Frontal cortex (tissue), 4 donors: Measurements from ENCODE around the gene RELL1. TPM values are rescaled to one million over a fixed set of nuclear protein-coding genes. Genes with fewer than 3 reads are reported as not detected.

Source experiments
- DNase-seq, 2 donors: peaks; one replicate each; pipeline ENCODE4 v3.0.0; 2012; ENCODE audit warnings: low spot score in 2 of 2
- FAIRE-seq: peaks from 2 replicates; lab custom pipeline; 2012; peaks lifted over from hg19 to GRCh38; lab: Jason Lieb, UNC
- total RNA-seq: library from RNA; depleted of rRNA; stranded (reverse); fragments of >200 nt; gene quantifications from one replicate; pipeline ENCODE4 v1.2.3, GENCODE V29; 2014
- donor health status: control.
- donor health status: control.
- donor health status: control.

RELL1 gene
- total RNA-seq: 38.7 TPM

DNA sequence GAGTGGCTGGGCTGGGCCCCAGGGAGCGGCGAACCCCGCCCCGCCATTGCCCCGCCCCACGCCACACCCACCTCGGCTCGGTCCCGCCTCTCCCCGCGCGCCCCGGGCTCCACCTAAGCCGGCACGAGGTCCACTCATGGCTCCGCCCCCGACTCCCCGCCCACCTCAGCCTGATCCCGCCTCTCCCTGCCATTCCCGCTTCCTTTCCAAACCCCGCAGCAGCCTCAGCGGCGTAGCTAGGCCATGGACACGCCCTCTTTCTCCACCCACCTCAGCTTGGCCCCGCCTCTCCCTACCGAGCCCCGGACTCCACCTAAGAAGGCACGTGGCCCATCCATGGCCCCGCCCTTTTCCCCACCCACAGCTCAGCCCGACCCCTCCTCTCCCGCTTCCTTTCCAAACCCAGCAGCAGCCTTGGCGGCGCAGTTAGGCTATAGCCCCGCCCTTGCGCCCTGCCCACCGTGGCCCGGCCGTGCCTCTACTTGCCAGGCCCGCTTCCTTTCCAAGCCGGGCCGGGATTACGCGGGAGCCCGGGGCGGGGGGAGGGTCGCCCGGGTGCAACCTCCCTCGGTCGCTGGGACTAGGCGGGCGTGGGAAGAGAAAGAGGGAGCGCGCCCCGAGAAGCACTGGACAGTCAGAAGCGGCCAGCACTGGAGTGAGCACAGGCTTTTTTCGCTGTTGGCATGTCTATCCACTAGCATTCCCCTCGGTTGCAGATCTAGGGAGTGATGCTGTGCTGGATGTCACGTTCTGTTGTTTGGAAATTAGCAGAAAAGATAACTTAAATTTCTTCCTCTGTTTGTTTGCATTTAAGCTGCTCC lies at the start of gene RELL1:
RELL1 (minus strand) TSS at position 4 of the 821 bp plus-strand sequence. CDS start 89 bp downstream, outside the sequence.
- FAIRE-seq: peak; percentile 94
- DNase-seq: peak; percentile 94

- DNase-seq (no peak), FAIRE-seq (no peak)
Measured at GRCh38 chr4:37735578-37735977, 49.4 kb upstream of the RELL1 start.

- DNase-seq (no peak), FAIRE-seq (no peak)
Measured at GRCh38 chr4:37734989-37735388, 48.8 kb upstream of the RELL1 start.

DNA sequence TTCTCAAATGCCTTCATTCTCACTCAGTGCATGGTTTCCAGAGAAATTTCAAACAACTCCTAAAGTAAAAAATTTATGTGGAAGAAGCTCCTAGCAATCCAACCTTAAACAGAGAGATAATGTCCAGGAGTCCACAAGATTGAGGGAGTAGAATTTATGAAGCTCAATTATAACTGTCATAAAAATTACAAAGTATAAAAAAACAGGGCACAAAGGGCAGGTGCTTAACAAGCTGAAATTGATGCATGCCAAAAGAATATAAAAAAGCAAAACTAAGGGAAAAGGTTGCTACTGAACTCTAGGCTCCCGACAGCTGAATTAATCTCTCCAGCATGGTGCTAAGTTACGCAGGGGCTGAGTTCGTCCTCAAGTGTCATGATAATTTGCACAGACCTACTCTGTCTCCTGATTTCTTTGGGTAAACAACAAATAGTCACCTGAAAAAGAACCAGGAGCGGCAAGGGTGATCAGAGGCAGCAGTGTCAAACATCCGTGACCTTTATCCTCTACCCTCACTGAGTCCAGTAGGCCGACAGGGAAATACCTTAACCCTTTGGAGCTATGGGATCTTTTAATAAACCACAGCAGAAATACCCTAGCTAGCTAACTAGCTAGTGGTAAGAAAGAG lies 47.2 kb upstream of the RELL1 start:
- DNase-seq (no peak), FAIRE-seq (no peak)

- DNase-seq: no peak
- no peak for FAIRE-seq
Measured at GRCh38 chr4:37732526-37733186, 46.5 kb upstream of the RELL1 start.

DNA sequence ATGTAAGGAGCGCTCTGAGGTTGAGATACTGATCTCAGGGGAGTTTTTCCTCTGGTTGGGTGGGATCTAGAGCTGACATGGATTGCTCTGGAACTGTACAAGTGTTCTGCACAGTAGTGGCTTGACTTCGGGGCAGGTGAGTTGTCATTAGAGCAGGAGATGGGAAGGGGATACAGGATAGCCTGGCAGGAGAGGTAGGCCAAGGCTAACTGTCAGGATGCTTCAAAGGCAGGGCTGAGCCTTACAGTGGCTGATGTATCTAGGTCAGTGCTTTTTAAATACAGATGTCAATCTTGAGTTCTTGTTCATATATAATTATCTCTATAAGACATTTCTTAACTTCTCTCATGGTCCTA lies 43.5 kb upstream of the RELL1 start:
- no peak for DNase-seq
- FAIRE-seq: no peak

DNA sequence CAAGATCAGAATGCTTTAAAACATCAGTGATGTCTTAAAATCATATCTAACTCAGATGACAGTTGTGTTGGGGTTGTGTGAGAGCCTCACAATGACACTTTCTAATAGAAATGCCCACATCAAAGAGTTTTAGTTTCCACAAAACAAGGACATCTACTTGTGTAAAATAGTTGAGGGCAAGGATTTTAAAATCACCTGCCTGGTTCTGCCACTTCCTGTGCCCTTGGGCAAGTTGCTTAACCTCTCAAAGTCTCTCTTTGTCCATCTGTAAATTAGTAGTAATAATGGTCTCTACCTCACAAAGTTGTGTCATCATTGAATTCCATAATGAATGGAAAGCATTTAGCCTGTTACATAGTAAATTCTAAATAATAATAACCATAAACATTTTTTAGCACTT lies 41.9 kb upstream of the RELL1 start:
- DNase-seq (no peak), FAIRE-seq (no peak)

- FAIRE-seq: no peak
- no peak for DNase-seq
Measured at GRCh38 chr4:37727635-37728034, 41.5 kb upstream of the RELL1 start.

DNA sequence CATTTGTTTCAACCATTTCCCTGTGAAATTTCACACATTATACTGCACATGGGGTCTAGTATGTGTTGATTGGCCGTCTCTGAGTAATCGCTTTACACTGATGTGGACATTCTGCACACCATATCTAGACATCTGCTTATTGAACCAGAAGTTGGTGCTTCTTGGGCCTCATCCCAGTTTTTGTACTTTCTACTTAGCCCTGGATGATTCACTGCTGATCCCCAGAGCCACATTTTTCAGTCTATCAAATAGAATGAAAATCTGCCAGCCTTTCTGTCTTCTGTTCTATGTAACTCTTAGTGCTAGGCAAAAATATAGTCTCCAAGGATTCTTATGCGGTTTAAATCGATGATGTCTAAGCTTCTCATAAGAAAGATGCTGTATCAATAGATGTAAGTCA lies 40.5 kb upstream of the RELL1 start:
- DNase-seq: no peak
- FAIRE-seq: no peak

DNA sequence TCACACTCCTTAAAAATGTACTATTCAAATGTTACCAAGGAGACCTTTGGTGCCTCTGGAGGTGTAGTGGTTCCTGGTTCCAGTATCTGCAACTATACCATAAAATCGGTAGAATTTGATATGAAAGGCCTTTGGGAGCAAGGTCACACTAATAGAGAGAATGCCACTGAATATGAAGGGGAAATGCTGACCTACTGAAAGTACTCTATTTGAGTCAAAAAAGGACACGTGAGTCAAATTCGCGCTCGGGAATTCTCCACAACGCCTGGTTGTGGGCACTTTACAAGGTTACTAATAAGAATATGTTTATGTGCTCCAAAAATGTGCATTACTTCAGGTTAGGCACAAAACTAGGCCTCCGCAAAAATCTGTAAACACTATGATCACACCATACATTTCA lies 39.5 kb upstream of the RELL1 start:
- no peak for DNase-seq
- FAIRE-seq: no peak

GRCh38 chr4:37723067-37723466 lies 36.9 kb upstream of the RELL1 start:
- DNase-seq (no peak), FAIRE-seq (no peak)

DNA sequence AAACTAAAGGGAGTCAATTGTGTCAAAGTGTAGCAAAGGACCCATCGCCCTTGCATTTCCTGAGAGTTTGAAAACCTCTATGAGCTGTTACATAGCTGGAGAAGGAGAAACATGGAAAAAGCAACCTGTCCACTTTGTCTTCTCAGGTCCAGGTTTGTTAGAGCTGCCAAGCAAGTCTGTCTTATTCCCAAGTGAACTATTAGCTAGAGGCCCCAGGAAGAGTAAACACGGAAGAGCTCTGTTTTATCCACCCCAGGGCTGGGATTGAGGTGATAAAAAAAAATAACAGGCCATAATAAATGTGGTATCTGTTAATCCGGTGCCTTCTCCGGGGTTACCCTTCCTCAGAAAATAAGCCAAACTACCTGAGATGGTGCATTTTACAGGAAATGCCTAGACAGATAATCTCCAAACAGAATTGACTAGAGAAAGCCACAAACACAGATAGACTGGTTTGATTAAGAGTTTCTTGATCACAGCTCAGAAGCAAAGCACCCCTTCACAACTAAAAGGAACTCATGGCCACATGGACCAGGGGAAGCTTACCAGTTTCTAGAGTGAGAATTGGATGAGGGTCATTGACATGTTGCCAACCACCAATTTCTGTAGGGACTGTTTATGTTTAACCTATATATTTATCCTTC lies 35.9 kb upstream of the RELL1 start:
- FAIRE-seq: no peak
- DNase-seq: no peak

DNA sequence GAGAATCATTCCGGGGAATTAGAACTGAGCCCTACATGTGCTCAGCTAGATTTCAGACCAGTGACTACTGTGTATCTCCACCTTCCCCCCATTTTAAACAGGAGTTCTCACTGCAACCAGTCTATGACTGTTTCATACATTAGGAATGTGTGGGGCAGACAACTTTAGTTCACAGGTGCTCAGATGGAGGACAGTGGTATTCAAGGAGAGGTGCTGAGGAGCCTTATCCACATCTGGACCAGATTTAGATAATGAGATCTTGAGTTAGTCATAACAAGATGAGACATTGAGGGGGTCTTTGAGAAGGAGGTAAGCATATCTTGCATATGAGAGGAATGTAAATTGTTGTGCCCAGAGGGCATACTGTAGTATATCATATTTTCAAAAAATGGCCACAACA lies 32.8 kb upstream of the RELL1 start:
- no peak for FAIRE-seq
- DNase-seq: no peak

DNA sequence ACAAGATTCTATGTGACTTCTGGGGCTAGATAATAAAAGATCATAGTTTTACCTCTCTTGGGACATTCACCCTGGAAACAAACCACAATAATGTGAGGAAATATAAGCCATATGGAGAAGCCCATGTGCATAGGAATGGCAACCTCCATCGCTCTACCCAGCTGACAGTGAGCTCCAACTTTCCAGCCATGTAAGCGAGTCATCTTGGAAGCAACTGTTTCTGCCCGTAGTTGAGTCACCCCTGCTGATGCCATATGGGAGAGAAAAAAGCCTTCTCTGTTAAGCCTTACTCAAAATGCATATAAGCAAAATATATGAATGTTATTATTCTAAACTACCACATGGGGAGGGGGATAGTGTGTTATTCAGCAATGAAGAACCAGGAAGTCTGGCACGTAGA lies 31.4 kb upstream of the RELL1 start:
- FAIRE-seq (no peak), DNase-seq (no peak)

GRCh38 chr4:37715889-37716402 lies 29.8 kb upstream of the RELL1 start:
- DNase-seq: no peak
- FAIRE-seq: no peak

DNA sequence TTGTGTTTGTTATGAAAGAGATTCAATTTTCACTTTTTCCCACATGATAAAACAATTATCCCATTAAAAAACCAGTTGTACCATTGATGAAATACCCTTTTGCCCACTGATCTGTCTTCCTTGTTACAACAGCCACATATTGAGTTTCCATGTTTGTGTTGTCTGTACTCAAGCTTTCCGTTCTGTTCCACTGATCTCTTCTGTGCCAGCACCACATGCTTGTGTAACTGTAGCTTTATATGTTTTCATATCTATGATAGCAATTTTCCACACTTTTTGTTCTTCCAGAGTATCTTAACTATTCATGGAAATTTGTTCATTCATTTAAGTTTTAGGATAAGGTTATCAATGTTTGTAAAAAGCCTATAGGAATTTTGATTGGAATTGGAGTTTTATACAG lies 24.3 kb upstream of the RELL1 start:
- FAIRE-seq: no peak

GRCh38 chr4:37706032-37706431 lies 19.9 kb upstream of the RELL1 start:
- DNase-seq: no peak
- FAIRE-seq: no peak

More for the DNA sequence above, 24.3 kb upstream of the RELL1 start:
- DNase-seq: no peak

GRCh38 chr4:37705571-37705970 lies 19.4 kb upstream of the RELL1 start:
- DNase-seq: no peak
- FAIRE-seq: no peak

DNA sequence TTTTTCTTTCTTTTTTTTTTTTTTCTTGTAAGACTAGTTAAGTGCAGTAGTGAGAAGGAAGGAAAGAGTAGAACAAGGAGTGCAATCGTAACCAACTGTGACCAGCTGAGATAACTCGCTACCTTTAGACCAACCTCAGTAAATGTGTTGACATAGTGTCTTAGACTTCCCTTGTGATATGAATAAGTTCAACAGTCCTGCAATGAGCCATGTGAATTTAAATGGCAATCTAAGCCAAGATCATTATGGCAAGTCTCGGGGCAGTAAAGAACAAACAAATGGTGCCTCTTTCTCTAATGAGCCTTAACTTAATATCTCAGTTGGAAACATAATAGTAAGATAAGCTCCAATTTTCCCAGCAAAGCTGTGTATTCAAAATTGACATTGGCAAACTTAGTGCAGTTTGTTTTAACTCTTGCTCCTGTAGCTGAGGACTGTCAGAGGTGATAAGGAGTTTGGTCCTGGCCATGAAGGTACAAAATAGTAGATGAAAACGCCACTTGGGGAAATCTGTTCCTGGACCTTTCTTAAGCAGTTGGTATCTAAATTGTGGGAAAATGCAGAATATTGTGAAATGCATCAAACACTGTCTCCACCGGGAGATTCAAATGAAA lies 13.8 kb upstream of the RELL1 start:
- DNase-seq: no peak
- no peak for FAIRE-seq

DNA sequence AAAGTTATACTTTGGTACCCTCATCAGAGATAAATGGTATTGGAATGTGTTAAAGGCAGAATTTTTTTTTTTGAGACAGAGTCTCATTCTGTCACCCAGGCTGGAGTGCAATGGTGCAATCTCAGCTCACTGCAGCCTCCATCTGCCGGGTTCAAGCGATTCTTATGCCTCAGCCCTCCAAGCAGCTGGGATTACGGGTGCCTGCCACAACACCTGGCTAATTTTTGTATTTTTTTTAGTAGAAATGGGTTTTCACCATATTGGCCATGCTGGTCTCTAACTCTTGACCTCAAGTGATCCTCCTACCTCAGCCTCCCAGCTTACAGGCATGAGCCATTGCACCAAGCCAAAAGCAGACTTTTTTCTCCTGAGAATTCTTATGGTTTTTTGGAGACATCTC lies 11.4 kb upstream of the RELL1 start:
- no peak for DNase-seq
- FAIRE-seq: no peak
